SU-DHL-6 (cell line): Measurements from ENCODE around the gene PHKG1.
"Not testable (repeated sequence)": the region's sequence is repeated elsewhere in the genome, so short reads cannot be mapped to it uniquely, and the experiment has no call there.

Source experiments
- EZH2phosphoT487 ChIP-seq: fragments of 200-600 bp; sonication (generic), shearing (Covaris generic); conservative IDR thresholded peaks from 2 replicates; pipeline ENCODE4 v1.6.1; 2018; ENCODE audit warnings: mild to moderate bottlenecking, antibody characterized with exemption, low read length, moderate library complexity, mixed read lengths
- TF ChIP-seq, protein P1 (sequence below): fragments of 200-600 bp; sonication (generic); IDR thresholded peaks from one replicate; pipeline ENCODE4 v1.5.1; 2017; ENCODE audit warnings: antibody characterized with exemption, mild to moderate bottlenecking, low read length, moderate library complexity; ENCODE audit not compliant: insufficient read depth, poor library complexity, severe bottlenecking

GRCh38 chr7:56098187-56099008 is 5.6 kb upstream of the PHKG1 start:
- TF ChIP-seq, protein P1, sequence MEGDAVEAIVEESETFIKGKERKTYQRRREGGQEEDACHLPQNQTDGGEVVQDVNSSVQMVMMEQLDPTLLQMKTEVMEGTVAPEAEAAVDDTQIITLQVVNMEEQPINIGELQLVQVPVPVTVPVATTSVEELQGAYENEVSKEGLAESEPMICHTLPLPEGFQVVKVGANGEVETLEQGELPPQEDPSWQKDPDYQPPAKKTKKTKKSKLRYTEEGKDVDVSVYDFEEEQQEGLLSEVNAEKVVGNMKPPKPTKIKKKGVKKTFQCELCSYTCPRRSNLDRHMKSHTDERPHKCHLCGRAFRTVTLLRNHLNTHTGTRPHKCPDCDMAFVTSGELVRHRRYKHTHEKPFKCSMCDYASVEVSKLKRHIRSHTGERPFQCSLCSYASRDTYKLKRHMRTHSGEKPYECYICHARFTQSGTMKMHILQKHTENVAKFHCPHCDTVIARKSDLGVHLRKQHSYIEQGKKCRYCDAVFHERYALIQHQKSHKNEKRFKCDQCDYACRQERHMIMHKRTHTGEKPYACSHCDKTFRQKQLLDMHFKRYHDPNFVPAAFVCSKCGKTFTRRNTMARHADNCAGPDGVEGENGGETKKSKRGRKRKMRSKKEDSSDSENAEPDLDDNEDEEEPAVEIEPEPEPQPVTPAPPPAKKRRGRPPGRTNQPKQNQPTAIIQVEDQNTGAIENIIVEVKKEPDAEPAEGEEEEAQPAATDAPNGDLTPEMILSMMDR = not testable (repeated sequence)
- TF ChIP-seq EZH2phosphoT487 = not testable (repeated sequence)
